ENCODE data around the gene RNF144A. TPM values are rescaled to one million over a fixed set of nuclear protein-coding genes. Genes with fewer than 3 reads are reported as not detected.
A peak's percentile ranks its signal among the peaks of the same experiment; 100 is the strongest.

RNF144A gene
- total and polyA plus RNA-seq, 2 experiments from 2014 or later: 6.3 to 24.1 TPM

DNA sequence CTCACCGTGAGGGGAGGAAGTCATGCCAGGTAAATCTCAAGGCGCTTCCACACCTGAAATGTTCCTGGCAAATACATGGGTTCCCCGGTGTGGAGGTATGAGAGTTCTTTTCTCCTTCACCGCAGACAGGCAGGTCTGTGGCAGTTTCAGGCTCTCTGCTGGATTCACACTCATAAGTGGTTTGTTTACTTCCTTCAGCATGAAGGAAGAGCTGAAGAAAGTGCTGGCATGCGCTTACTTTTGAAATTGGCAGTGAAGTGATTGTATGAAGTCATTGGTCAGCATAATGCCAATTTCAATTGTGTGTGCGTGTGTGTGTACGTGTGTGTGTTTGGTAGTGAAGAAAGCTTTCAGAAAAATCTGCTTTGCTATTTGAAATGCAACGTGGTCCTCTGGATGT is 43.4 kb downstream of the RNF144A start:
- Histone ChIP-seq H3K9me3 (ENCODE audit: low read depth) (no peaks in the 10 kb centered on the region), H3K27me3 (no peaks in the 10 kb centered on the region), H3K27ac (no peak overlapping the region), H3K4me3 (no peak overlapping the region), H3K4me1 (ENCODE audit: low read depth) (peaks cover 35% of the 10 kb centered on the region), H3K36me3 (no peaks in the 10 kb centered on the region)
- TF ChIP-seq, protein P1, sequence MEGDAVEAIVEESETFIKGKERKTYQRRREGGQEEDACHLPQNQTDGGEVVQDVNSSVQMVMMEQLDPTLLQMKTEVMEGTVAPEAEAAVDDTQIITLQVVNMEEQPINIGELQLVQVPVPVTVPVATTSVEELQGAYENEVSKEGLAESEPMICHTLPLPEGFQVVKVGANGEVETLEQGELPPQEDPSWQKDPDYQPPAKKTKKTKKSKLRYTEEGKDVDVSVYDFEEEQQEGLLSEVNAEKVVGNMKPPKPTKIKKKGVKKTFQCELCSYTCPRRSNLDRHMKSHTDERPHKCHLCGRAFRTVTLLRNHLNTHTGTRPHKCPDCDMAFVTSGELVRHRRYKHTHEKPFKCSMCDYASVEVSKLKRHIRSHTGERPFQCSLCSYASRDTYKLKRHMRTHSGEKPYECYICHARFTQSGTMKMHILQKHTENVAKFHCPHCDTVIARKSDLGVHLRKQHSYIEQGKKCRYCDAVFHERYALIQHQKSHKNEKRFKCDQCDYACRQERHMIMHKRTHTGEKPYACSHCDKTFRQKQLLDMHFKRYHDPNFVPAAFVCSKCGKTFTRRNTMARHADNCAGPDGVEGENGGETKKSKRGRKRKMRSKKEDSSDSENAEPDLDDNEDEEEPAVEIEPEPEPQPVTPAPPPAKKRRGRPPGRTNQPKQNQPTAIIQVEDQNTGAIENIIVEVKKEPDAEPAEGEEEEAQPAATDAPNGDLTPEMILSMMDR (IDR thresholded peaks at IDR 0.05; ENCODE audit: low read depth, low read length): no peak
- DNase-seq (ENCODE audit: low read depth in 1 of 2, low spot score in 1 of 2): peak in 1 of 2 donors; percentile 77

GRCh38 chr2:6963727-6964126 is 46.5 kb downstream of the RNF144A start:
- no peak overlapping the region for H3K4me3 ChIP-seq
- no peaks in the 10 kb centered on the region for H3K9me3 ChIP-seq (ENCODE audit: low read depth)
- H3K4me1 ChIP-seq (ENCODE audit: low read depth): peaks cover 7% of the 10 kb centered on the region
- H3K27me3 ChIP-seq: no peaks in the 10 kb centered on the region
- no peak overlapping the region for H3K27ac ChIP-seq
- no peaks in the 10 kb centered on the region for H3K36me3 ChIP-seq
- TF ChIP-seq, protein P1 (IDR thresholded peaks at IDR 0.05; ENCODE audit: low read depth, low read length): no peak
- no peak for DNase-seq (ENCODE audit: low read depth in 1 of 2, low spot score in 1 of 2)

DNA sequence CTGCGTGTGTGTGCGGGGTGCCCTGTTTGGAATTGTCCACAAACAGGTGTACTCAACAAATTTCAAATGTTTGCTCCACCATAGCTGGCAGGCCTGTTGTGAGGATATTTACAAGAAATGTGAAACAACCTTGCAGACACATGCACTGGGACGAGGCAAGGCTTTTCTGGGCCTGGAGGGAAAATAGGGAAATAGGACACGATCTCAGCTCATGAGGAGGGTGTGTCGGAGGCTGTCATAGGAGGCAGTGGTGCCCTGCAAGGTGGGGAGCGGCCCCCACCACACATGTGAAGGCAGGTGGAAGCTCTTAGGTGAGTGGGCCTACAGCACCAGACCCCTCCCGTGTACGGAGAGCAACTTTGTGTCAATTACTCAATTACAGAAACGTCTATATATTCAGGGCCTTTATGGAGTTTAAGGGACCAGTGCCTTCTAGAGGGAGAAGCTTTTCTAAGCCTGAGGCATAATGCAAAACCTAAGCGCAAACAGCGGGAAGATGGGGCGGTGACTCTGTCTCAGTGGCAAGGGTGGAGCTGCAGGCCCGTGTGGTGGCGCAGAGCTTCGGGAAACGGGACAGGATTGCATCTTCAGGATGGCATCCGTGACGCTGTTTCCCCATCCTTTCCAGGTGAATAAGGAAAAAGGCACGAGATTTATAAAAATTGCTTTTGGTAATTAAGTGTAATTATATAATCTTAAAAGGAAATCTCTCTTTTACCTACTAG is 48.0 kb downstream of the RNF144A start:
- H3K27me3 ChIP-seq: no peaks in the 10 kb centered on the region
- no peak overlapping the region for H3K4me3 ChIP-seq
- no peak overlapping the region for H3K27ac ChIP-seq
- H3K4me1 ChIP-seq (ENCODE audit: low read depth): peaks cover 7% of the 10 kb centered on the region
- H3K9me3 ChIP-seq (ENCODE audit: low read depth): no peaks in the 10 kb centered on the region
- H3K36me3 ChIP-seq: no peaks in the 10 kb centered on the region
- TF ChIP-seq, protein P1 (IDR thresholded peaks at IDR 0.05; ENCODE audit: low read depth, low read length): no peak
- no peak for DNase-seq (ENCODE audit: low read depth in 1 of 2, low spot score in 1 of 2)

GRCh38 chr2:6966446-6966940 is 49.3 kb downstream of the RNF144A start:
- no peaks in the 10 kb centered on the region for H3K36me3 ChIP-seq
- TF ChIP-seq, protein P1 (IDR thresholded peaks at IDR 0.05; ENCODE audit: low read depth, low read length): no peak
- no peak overlapping the region for H3K4me3 ChIP-seq
- no peaks in the 10 kb centered on the region for H3K4me1 ChIP-seq (ENCODE audit: low read depth)
- H3K9me3 ChIP-seq (ENCODE audit: low read depth): no peaks in the 10 kb centered on the region
- no peak overlapping the region for H3K27ac ChIP-seq
- DNase-seq (ENCODE audit: low read depth in 1 of 2, low spot score in 1 of 2): no peak
- no peaks in the 10 kb centered on the region for H3K27me3 ChIP-seq

- Histone ChIP-seq H3K4me3 (no peak overlapping the region), H3K36me3 (no peaks in the 10 kb centered on the region), H3K9me3 (ENCODE audit: low read depth) (no peaks in the 10 kb centered on the region), H3K4me1 (ENCODE audit: low read depth) (no peaks in the 10 kb centered on the region), H3K27me3 (no peaks in the 10 kb centered on the region), H3K27ac (no peak overlapping the region)
- no peak for DNase-seq (ENCODE audit: low read depth in 1 of 2, low spot score in 1 of 2)
- TF ChIP-seq, protein P1 (IDR thresholded peaks at IDR 0.05; ENCODE audit: low read depth, low read length): no peak
Measured at GRCh38 chr2:6967301-6967700, 50.1 kb downstream of the RNF144A start.
